Left renal cortex interstitium (tissue), 4 donors: ENCODE results near the gene CDAN1. TPM values are rescaled to one million over a fixed set of nuclear protein-coding genes. Genes with fewer than 3 reads are reported as not detected.
A peak's percentile ranks its signal among the peaks of the same experiment; 100 is the strongest.
"Not testable (repeated sequence)": the region's sequence is repeated elsewhere in the genome, so short reads cannot be mapped to it uniquely, and the experiment has no call there.

Experiments used
- DNase-seq, 4 donors: peaks; one replicate each; pipeline ENCODE4 v3.0.0-alpha.2; 2013; ENCODE audit warnings: low read depth in 4 of 4, low spot score in 2 of 4, missing footprints in 1 of 4
- polyA plus RNA-seq, 4 donors: library from polyadenylated mRNA; unstranded; fragments of 120-200 nt; gene quantifications; one replicate each; pipeline ENCODE4 v1.2.1, GENCODE V29; 2013; ENCODE audit not compliant: insufficient read length in 4 of 4

The CDAN1 gene
- 10 to 100 TPM; 15.5 to 25.8 (median 20.7) TPM for polyA plus RNA-seq

- peak; percentile 48 to 79 (median 72) for DNase-seq
Observed at GRCh38 chr15:42736793-42737528, at the start of gene CDAN1. CDAN1 (minus strand) TSS chr15:42737128; CDS start chr15:42737102, 26 bp downstream.

GRCh38 chr15:42785569-42785968 lies 48.6 kb upstream of the CDAN1 start:
- DNase-seq, result no peak

GRCh38 chr15:42784705-42785104 lies 47.8 kb upstream of the CDAN1 start:
- DNase-seq, result no peak

GRCh38 chr15:42782716-42783115 lies 45.8 kb upstream of the CDAN1 start:
- no peak for DNase-seq

GRCh38 chr15:42775416-42775815 lies 38.5 kb upstream of the CDAN1 start:
- DNase-seq, result no peak

- no peak for DNase-seq
Observed at GRCh38 chr15:42772901-42773300, 36.0 kb upstream of the CDAN1 start.

GRCh38 chr15:42772144-42772543 lies 35.2 kb upstream of the CDAN1 start:
- no peak for DNase-seq

GRCh38 chr15:42766109-42766508 lies 29.2 kb upstream of the CDAN1 start:
- DNase-seq, result not testable (repeated sequence)

GRCh38 chr15:42764154-42764731 lies 27.3 kb upstream of the CDAN1 start:
- DNase-seq, result not testable (repeated sequence)

- DNase-seq, result not testable (repeated sequence)
Observed at GRCh38 chr15:42761813-42762212, 24.9 kb upstream of the CDAN1 start.

GRCh38 chr15:42760759-42761158 lies 23.8 kb upstream of the CDAN1 start:
- no peak for DNase-seq

GRCh38 chr15:42759093-42759492 lies 22.2 kb upstream of the CDAN1 start:
- no peak for DNase-seq

GRCh38 chr15:42750306-42750705 lies 13.4 kb upstream of the CDAN1 start:
- no peak for DNase-seq

- no peak for DNase-seq
Observed at GRCh38 chr15:42749266-42749665, 12.3 kb upstream of the CDAN1 start.

- DNase-seq, result no peak
Observed at GRCh38 chr15:42744195-42744594, 7.3 kb upstream of the CDAN1 start.

GRCh38 chr15:42742149-42742548 lies 5.2 kb upstream of the CDAN1 start:
- DNase-seq, result no peak

- no peak for DNase-seq
Observed at GRCh38 chr15:42741710-42742109, 4.8 kb upstream of the CDAN1 start.

GRCh38 chr15:42737529-42738328 lies 801 bp upstream of the CDAN1 start:
- DNase-seq, result no peak

- DNase-seq, result peak in 1 of 4 donors; percentile 4
Observed at GRCh38 chr15:42736178-42736792, 643 bp downstream of the CDAN1 start.

GRCh38 chr15:42735382-42736165 lies 1.4 kb downstream of the CDAN1 start:
- DNase-seq, result no peak
